Adipocyte (in vitro differentiated cells): Measurements from ENCODE around the gene CRISP3.

Source experiments
- DNase-seq: peaks from one replicate; pipeline ENCODE4 v3.0.0-alpha.2; 2015; ENCODE audit warnings: low read depth
- H3K27me3 ChIP-seq: replicated peaks from 2 replicates; pipeline ENCODE4 v1.7.0; 2013; ENCODE audit warnings: mild to moderate bottlenecking, low read length, moderate library complexity; ENCODE audit not compliant: control insufficient read depth, insufficient read depth
- H3K36me3 ChIP-seq: 2 replicates; pipeline ENCODE4 v1.7.0; 2013; ENCODE audit warnings: low read length, mild to moderate bottlenecking, moderate library complexity; ENCODE audit not compliant: control insufficient read depth, insufficient read depth, severe bottlenecking
- H3K4me1 ChIP-seq: 2 replicates; pipeline ENCODE4 v1.7.0; 2013; ENCODE audit warnings: mild to moderate bottlenecking, low read length, moderate library complexity; ENCODE audit not compliant: control insufficient read depth, insufficient read depth
- H3K4me3 ChIP-seq: 2 replicates; pipeline ENCODE4 v1.7.0; 2013; ENCODE audit warnings: mild to moderate bottlenecking, low read length, moderate library complexity
- H3K9ac ChIP-seq: 2 replicates; pipeline ENCODE4 v1.7.0; 2013; ENCODE audit warnings: mild to moderate bottlenecking, low read length, moderate library complexity
- H3K9me3 ChIP-seq: 2 replicates; pipeline ENCODE4 v1.7.0; 2013; ENCODE audit warnings: mild to moderate bottlenecking, low read length, moderate library complexity; ENCODE audit not compliant: control insufficient read depth

Gene CRISP3

DNA sequence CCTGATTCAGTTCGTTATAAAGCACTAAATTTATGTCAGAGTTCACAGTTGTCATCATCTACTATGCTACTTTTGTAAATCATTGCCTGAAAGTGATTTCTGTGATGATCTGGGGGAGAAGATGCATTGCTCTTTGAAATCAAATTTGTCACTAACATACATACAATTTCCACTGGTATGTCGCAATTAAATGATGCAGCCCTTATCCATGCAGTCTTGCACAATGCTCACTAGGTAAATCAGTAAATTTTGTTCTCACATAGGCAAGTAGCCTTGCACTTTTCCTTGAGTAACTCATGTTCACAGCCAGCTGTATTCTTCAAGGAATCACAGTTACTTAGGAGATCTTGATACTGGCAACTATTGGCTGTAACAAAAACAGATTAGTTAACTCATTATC lies 51.7 kb downstream of the CRISP3 start:
- Histone ChIP-seq H3K36me3 (no peaks in the 10 kb centered on the region), H3K4me1 (no peaks in the 10 kb centered on the region), H3K9me3 (peaks cover 6% of the 10 kb centered on the region), H3K27me3 (no peaks in the 10 kb centered on the region), H3K4me3 (no peak overlapping the region), H3K9ac (no peak overlapping the region)
- DNase-seq, result no peak
